Stimulated activated memory B cell treated with anti-CD40 and anti-IgM and Interleukin-4, amounts not matched to agents 10 μg/mL and 1 μg/mL and 100 μg/mL, for 72 hours (primary cell): ENCODE results near the gene SH3PXD2B.
"Not testable (repeated sequence)": the region's sequence is repeated elsewhere in the genome, so short reads cannot be mapped to it uniquely, and the experiment has no call there.

ENCODE experiments used
- ATAC-seq: fragments of 150-1000 bp; cut with Tn5 transposase; 2 replicates; pipeline ENCODE4 v1.10.0; 2021
- H3K27ac Mint-ChIP-seq: one replicate; pipeline ENCODE4 v1.8.0; 2022; ENCODE audit warnings: mild to moderate bottlenecking, mixed read lengths
- H3K27me3 Mint-ChIP-seq: one replicate; pipeline ENCODE4 v1.8.0; 2022; ENCODE audit warnings: mixed read lengths
- H3K36me3 Mint-ChIP-seq: one replicate; pipeline ENCODE4 v1.8.0; 2022; ENCODE audit warnings: mixed read lengths
- H3K4me1 Mint-ChIP-seq: one replicate; pipeline ENCODE4 v1.8.0; 2022; ENCODE audit warnings: mixed read lengths
- H3K4me3 Mint-ChIP-seq: one replicate; pipeline ENCODE4 v1.8.0; 2022; ENCODE audit warnings: mild to moderate bottlenecking, moderate library complexity, mixed read lengths
- H3K9me3 Mint-ChIP-seq: one replicate; pipeline ENCODE4 v1.8.0; 2022; ENCODE audit warnings: mixed read lengths

The SH3PXD2B gene

GRCh38 chr5:172398645-172399044 lies 55.7 kb downstream of the SH3PXD2B start:
- H3K27ac Mint-ChIP-seq, H3K4me1 Mint-ChIP-seq, H3K9me3 Mint-ChIP-seq, H3K4me3 Mint-ChIP-seq, ATAC-seq, H3K36me3 Mint-ChIP-seq: not testable (repeated sequence)
- H3K27me3 Mint-ChIP-seq: peaks cover 20% of the 10 kb centered on the region

DNA sequence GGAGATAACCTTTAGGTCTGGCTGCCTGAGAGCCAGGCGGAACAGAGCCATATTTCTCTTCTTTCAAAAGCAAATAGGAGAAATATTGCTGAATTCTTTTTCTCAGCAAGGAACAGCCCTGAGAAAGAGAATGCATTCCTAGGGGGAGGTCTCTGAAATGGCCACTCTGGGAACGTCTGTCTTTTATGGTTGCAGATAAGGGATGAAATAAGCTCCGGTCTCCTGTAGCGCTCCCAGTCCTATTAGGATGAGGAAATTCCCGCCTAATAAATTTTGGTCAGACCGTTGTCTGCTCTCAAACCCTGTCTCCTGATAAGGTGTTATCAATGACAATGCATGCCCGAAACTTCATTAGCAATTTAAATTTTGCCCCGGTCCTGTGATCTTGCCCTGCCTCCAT lies 57.3 kb downstream of the SH3PXD2B start:
- H3K4me1 Mint-ChIP-seq, ATAC-seq, H3K4me3 Mint-ChIP-seq, H3K36me3 Mint-ChIP-seq, H3K9me3 Mint-ChIP-seq, H3K27ac Mint-ChIP-seq: not testable (repeated sequence)
- peaks cover 29% of the 10 kb centered on the region for H3K27me3 Mint-ChIP-seq

DNA sequence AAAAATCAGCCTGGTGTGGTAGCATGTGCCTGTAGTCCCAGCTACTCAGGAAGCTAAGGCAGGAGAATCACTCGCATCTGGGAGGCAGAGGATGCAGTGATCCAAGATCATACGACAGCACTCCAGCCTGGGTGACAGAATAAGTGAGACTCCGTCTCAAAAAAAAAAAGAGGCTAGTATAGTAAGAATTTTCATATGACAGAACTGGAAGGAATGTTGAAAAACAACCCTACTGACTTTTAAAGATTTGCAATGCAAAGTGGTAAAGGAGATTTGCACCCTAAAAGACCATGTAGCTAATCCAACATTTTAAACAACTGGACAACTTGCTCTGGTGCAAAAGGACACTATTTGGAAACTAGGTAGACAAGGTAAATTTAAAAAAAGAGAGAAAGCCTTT lies 58.1 kb downstream of the SH3PXD2B start:
- no peak for ATAC-seq
- H3K27me3 Mint-ChIP-seq: peaks cover 37% of the 10 kb centered on the region

DNA sequence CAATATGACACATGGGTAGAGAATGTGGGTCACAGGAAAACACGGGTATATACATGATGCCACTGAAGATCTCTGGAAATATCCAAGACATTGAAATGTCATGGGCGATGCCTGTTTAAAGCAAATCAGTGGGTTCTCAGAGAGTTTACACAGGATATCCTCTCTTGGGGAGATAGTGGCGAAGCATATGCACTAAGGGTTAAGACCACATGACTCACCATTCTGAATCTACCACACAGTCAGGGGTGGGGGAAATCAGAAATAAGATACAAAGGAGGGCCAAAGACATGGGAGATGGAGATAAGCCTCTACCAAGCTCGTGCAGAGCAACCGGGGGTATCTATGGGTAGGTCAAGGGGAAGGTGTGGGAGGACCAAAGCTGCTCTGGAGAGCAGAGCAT lies 58.8 kb downstream of the SH3PXD2B start:
- Mint-ChIP-seq H3K27me3 (peaks cover 44% of the 10 kb centered on the region), H3K9me3 (peaks cover 2% of the 10 kb centered on the region), H3K4me1 (no peaks in the 10 kb centered on the region), H3K27ac (no peak overlapping the region), H3K4me3 (no peak overlapping the region), H3K36me3 (no peaks in the 10 kb centered on the region)
- ATAC-seq: no peak

More for the DNA sequence above, 58.1 kb downstream of the SH3PXD2B start:
- Mint-ChIP-seq H3K9me3 (no peaks in the 10 kb centered on the region), H3K27ac (no peak overlapping the region), H3K4me1 (no peaks in the 10 kb centered on the region), H3K4me3 (no peak overlapping the region), H3K36me3 (no peaks in the 10 kb centered on the region)

DNA sequence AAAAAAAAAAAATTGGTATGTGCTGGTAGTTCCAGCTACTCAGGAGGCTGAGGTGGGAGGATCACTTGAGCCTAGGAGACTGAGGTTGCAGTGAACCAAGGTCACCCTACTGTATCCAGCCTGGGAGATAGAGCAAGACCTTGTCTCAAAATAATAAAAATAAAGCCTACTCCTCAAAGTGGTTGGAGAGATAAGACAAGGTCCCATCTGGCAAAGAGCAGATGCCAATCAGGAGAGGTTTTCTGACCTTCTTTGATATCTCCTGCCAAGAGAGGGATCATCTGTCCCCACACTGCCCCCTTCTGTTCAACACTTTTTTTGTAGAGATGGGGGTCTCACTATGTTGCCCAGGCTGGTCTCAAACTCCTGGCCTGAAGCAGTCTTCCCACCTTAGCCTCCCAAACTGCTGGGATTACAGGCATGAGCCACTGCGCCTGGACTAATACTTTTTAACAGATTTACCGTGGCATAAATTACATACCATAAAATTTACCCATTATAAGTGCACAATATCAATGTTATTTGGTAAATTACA lies 64.7 kb downstream of the SH3PXD2B start:
- no peak for ATAC-seq
- no peaks in the 10 kb centered on the region for H3K4me1 Mint-ChIP-seq
- no peak overlapping the region for H3K4me3 Mint-ChIP-seq
- H3K9me3 Mint-ChIP-seq: peaks cover 2% of the 10 kb centered on the region
- peaks cover 43% of the 10 kb centered on the region for H3K27me3 Mint-ChIP-seq
- H3K36me3 Mint-ChIP-seq: no peaks in the 10 kb centered on the region
- H3K27ac Mint-ChIP-seq: no peak overlapping the region

DNA sequence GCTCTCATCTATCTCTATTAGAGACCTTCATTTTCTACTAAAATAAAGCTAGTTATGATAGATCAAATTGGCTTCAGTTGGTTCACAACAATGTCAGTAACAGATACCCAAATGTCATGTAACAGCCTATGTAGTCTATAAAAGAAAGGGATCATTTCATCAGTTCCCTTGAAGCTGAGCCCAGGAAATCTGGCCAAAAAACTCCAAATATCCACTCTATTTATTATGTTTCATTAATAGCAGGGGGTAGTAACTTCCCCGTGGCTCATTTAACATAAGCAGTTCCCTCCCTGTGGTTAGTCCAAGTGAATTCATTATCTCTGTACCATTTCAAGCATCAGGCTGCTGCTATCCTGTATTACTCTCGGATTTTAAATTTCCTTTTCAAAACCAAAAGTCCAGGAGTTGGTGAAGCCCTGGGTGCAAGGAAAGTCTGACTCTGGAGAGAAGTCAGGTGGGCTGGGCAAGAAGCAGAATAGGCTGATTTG lies 66.0 kb downstream of the SH3PXD2B start:
- Mint-ChIP-seq H3K9me3 (peaks cover 2% of the 10 kb centered on the region), H3K4me3 (no peak overlapping the region), H3K27me3 (peaks cover 29% of the 10 kb centered on the region), H3K36me3 (no peaks in the 10 kb centered on the region), H3K4me1 (no peaks in the 10 kb centered on the region), H3K27ac (no peak overlapping the region)
- no peak for ATAC-seq

DNA sequence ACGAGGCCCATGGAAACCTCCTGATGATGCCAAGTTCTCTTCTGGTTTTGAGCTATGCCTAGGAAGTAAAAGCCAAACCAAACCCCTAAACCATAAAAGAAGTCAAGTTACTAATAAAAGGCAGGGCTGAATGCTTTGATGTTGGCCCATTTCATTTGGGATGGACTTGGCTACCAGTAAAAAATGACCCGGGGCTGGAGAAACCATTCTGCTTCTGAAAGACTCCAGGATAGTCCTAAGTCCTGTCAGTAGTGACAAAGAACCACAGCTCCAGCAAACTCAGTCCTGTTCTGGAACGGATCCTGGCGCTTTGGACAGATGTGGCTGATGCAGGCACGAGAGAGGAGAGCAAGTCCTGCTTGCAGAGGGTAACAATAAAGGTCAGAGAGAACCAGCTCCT lies 68.6 kb downstream of the SH3PXD2B start:
- H3K36me3 Mint-ChIP-seq: no peaks in the 10 kb centered on the region
- H3K4me1 Mint-ChIP-seq: no peaks in the 10 kb centered on the region
- no peak overlapping the region for H3K27ac Mint-ChIP-seq
- H3K27me3 Mint-ChIP-seq: peaks cover 18% of the 10 kb centered on the region
- no peak for ATAC-seq
- peaks cover 2% of the 10 kb centered on the region for H3K9me3 Mint-ChIP-seq
- no peak overlapping the region for H3K4me3 Mint-ChIP-seq

DNA sequence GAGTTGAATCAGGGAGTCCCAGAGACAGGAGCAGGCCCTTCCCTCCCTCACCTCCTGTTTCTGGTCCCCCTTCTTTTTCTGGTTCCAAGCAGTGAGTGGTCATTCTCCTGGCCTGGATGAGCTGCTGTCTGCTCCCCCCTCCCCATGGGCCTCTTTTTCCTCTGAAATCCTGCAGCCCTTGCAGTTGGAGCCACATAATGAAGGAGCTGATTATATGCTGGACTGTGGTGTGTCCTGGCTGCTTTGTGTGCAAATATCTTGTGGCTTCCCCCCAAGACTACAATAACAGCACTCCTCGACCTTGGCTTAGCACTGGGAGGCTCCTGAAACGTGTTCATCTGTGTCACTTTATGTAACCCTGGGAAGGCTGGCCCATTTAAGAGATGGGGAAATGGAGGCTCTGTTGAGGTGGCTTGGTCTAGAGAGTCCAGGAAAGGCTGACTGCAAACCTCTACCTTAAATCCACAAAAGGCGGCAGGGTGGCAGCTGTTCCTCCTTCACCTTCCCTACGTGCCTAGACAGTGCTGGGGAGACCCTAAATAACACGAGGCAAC lies 69.2 kb downstream of the SH3PXD2B start:
- Mint-ChIP-seq H3K36me3 (no peaks in the 10 kb centered on the region), H3K4me1 (no peaks in the 10 kb centered on the region), H3K27me3 (peaks cover 12% of the 10 kb centered on the region), H3K27ac (no peak overlapping the region), H3K4me3 (no peak overlapping the region), H3K9me3 (no peaks in the 10 kb centered on the region)
- no peak for ATAC-seq

- Mint-ChIP-seq H3K4me3 (no peak overlapping the region), H3K9me3 (no peaks in the 10 kb centered on the region), H3K27ac (no peak overlapping the region), H3K36me3 (no peaks in the 10 kb centered on the region), H3K4me1 (no peaks in the 10 kb centered on the region), H3K27me3 (peaks cover 7% of the 10 kb centered on the region)
- ATAC-seq: no peak
These were observed 71.0 kb downstream of the SH3PXD2B start for GRCh38 chr5:172383191-172383802.

GRCh38 chr5:172380987-172381643 lies 73.2 kb downstream of the SH3PXD2B start:
- Mint-ChIP-seq H3K36me3 (no peaks in the 10 kb centered on the region), H3K9me3 (no peaks in the 10 kb centered on the region), H3K4me1 (no peaks in the 10 kb centered on the region), H3K4me3 (no peak overlapping the region), H3K27ac (no peak overlapping the region), H3K27me3 (peaks cover 7% of the 10 kb centered on the region)
- ATAC-seq: no peak

GRCh38 chr5:172380301-172380986 lies 73.9 kb downstream of the SH3PXD2B start:
- Mint-ChIP-seq H3K27me3 (peaks cover 7% of the 10 kb centered on the region), H3K36me3 (no peaks in the 10 kb centered on the region), H3K27ac (no peak overlapping the region), H3K4me1 (no peaks in the 10 kb centered on the region), H3K4me3 (no peak overlapping the region), H3K9me3 (no peaks in the 10 kb centered on the region)
- no peak for ATAC-seq

GRCh38 chr5:172379481-172379880 lies 74.8 kb downstream of the SH3PXD2B start:
- no peak overlapping the region for H3K27ac Mint-ChIP-seq
- H3K36me3 Mint-ChIP-seq: no peaks in the 10 kb centered on the region
- no peak for ATAC-seq
- H3K9me3 Mint-ChIP-seq: no peaks in the 10 kb centered on the region
- no peaks in the 10 kb centered on the region for H3K4me1 Mint-ChIP-seq
- H3K27me3 Mint-ChIP-seq: peaks cover 8% of the 10 kb centered on the region
- no peak overlapping the region for H3K4me3 Mint-ChIP-seq

- Mint-ChIP-seq H3K4me3 (no peak overlapping the region), H3K4me1 (no peaks in the 10 kb centered on the region), H3K36me3 (no peaks in the 10 kb centered on the region), H3K27me3 (peaks cover 24% of the 10 kb centered on the region), H3K27ac (no peak overlapping the region), H3K9me3 (no peaks in the 10 kb centered on the region)
- no peak for ATAC-seq
These were observed 76.5 kb downstream of the SH3PXD2B start for GRCh38 chr5:172377856-172378255.

GRCh38 chr5:172377438-172377837 lies 76.9 kb downstream of the SH3PXD2B start:
- Mint-ChIP-seq H3K4me1 (no peaks in the 10 kb centered on the region), H3K36me3 (no peaks in the 10 kb centered on the region), H3K27ac (no peak overlapping the region), H3K4me3 (no peak overlapping the region), H3K27me3 (peaks cover 28% of the 10 kb centered on the region), H3K9me3 (no peaks in the 10 kb centered on the region)
- ATAC-seq: no peak

DNA sequence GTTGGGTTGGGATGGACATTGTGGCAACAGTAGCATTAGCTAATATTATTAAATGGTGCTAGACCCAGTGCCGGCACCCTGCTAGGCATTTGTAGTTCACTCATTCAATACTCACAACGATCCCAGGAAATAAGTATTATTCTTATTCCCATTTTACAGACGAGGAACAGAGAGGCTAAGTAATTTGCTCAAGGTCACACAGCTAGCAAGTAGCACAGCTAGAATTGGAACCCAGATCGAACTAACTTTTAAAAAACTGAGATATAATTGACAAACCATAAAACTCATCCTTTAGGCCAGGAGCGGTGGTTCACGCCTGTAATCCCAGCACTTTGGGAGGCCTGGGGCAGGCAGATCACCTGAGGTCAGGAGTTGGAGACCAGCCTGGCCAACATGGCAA lies 79.5 kb downstream of the SH3PXD2B start:
- Mint-ChIP-seq H3K27ac (no peak overlapping the region), H3K36me3 (no peaks in the 10 kb centered on the region), H3K4me1 (no peaks in the 10 kb centered on the region), H3K4me3 (no peak overlapping the region), H3K9me3 (peaks cover 5% of the 10 kb centered on the region), H3K27me3 (peaks cover 33% of the 10 kb centered on the region)
- ATAC-seq: no peak
